ENCODE data around the gene GAREM1.
"Not testable (repeated sequence)": the region's sequence is repeated elsewhere in the genome, so short reads cannot be mapped to it uniquely, and the experiment has no call there.

Gene GAREM1

GRCh38 chr18:32255570-32255969 is 215.1 kb downstream of the GAREM1 start:
- no peak for DNase-seq (ENCODE audit: low read depth)

- DNase-seq (ENCODE audit: low read depth), result no peak
These were observed 218.4 kb downstream of the GAREM1 start for GRCh38 chr18:32252141-32252860.

DNA sequence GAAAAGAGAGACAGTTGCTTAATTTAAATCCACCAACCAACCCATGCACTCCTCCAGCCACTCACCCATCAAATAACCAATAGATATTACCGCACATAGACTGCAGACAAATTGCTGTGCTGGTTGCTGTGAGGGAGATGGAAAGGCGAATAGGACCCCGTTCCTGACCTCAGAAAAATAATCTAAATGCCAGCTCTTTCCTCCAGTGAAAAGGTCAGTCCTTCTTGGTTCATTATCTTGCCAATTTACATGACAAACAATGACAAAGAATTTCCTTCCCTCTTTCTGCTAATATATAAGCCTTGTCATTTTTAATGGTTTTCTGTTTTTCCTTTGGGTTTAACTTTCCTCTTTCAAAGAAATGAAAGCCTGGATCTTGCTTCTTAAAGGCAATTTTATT is 219.2 kb downstream of the GAREM1 start:
- no peak for DNase-seq (ENCODE audit: low read depth)

DNA sequence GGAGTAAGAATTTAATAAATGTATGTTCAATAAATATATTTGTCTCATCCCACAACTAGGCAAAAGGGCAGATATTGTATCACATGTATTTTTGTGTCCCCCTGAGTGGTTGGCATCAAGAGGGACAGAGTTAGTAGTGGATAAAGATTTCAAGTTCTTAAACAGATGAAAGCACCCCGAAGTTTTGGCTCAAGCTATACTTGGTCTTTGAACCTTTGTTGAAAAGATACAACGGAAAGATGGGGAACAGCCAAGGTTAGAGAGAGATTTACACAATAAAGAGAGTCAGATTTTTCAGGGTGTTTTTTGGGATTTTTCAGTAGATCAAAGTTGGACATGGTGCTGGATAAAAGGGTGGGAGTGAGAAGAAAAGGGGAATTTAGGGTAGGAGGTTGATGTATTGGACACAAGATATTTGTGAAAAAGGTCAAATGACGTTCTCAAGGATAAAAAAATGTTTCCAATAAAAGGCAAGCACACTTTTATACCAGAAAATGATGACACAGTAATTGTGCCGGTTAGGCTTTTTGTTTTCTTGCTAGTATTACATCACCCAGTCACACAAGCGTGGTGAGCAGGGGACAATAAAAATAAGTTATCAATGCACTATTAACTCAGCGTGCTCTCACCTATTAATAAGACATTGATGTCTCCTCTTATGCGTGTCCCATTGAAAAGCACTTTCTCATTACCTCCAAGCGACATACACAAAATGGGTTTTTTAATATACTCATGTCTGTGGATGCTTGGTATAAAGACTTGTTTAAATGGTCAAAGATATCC is 221.3 kb downstream of the GAREM1 start:
- no peak for DNase-seq (ENCODE audit: low read depth)

- no peak for DNase-seq (ENCODE audit: low read depth)
These were observed 225.8 kb downstream of the GAREM1 start for GRCh38 chr18:32244881-32245280.

- no peak for DNase-seq (ENCODE audit: low read depth)
These were observed 227.3 kb downstream of the GAREM1 start for GRCh38 chr18:32243358-32243757.

DNA sequence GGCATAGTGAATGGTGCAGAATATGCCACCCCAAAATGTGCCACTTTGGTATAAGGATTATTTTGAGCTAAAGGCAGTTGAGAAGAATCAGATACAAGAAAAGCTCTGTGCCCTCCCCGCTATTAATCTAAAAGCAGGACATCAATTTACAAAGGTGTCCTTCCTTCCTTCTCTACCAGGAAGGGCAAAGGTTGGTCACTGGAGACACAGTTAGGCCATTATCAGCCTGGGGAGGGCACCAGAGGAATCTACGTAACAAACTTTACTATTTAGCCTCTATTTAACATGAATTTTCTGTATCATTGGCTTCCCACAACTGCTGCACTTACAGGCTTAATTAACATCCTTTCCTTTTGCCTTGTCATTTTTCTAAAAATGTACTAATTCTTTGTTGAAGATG is 228.3 kb downstream of the GAREM1 start:
- no peak for DNase-seq (ENCODE audit: low read depth)

DNA sequence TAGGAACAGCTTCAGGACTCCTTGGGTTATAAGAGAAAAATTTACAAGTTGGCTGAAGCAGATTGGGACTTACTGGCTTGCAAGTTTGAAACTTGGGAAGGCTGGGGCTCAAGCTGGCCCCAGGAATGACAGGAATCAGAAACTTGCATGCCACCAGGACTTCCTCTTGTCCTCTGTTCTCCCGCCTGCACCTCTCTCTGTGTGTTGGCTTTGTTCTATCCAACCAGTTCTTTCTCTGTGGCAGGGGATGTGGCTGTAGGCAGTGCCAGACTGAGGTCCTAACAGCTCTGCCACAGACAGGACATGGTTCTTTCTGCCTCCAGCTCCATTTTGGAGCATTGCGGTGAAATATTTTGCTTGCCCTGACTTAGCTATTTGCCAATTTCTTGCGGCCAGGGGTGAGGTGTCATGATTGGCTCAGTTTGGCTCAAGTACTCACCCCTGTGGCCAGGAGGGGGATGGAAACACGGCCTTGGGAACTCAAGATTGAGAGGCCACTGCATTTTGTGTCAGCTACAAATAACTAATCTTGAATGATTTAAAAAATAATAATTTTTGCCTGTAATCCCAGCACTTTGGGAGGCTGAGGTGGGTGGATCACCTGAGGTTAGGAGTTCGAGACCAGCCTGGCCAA is 231.9 kb downstream of the GAREM1 start:
- DNase-seq (ENCODE audit: low read depth), result no peak

GRCh38 chr18:32237049-32237448 is 233.6 kb downstream of the GAREM1 start:
- no peak for DNase-seq (ENCODE audit: low read depth)

GRCh38 chr18:32233348-32233747 is 237.3 kb downstream of the GAREM1 start:
- not testable (repeated sequence) for DNase-seq (ENCODE audit: low read depth)

DNA sequence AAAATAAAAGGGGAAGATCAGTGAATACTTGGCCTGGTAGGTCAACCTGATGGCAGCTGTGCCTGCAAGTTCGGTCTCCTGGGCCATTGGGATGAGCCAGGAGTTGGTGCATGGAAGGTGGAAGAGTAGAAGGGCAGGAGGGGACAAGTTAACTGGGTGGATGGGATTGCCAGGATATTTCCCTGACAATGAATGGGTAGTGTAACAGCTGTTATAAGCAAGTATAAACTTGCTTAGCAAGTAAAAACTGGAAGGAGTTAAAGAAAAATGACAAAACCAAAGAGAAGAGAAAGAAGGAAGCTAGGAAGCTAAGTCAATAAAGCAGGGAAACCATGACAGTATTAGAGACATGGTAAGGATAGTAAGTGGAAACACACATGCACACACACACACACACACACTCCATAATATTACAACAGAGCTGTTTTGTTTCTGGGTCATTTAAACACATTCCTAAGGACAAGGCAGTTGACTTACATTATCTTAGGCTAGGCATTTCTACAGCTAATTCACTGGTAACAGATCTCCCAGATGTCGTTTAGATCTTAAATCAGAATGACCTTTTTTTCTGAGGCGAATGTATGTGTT is 251.2 kb downstream of the GAREM1 start:
- no peak for DNase-seq (ENCODE audit: low read depth)

- no peak for DNase-seq (ENCODE audit: low read depth)
These were observed 254.3 kb downstream of the GAREM1 start for GRCh38 chr18:32216390-32216789.

DNA sequence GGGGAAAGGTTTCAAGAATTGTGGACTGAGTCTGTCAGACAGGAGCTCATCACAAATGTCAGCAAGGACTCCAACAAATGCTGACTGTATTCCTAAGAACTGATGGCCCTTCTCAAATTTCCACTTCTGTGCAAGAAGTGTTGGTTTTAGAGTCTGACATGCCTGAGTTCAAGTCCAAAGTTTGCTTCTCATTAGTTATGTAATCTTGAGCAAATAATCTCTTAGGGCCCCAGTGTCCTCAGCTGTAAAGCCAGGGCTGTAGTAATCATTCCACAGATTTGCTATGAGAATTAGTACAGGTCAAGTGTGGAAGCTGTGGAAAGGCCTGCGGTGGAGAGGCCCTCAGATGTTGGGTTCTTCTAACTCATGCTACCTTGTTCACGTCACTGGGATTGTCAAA is 257.0 kb downstream of the GAREM1 start:
- no peak for DNase-seq (ENCODE audit: low read depth)
